Lower leg skin (tissue), 3 donors: Measurements from ENCODE around the gene CAPG.

Source experiments
- POLR2A ChIP-seq, 2 donors: fragments of 450-650 bp; IDR thresholded peaks; one replicate each; pipeline ENCODE4 v1.6.1; 2016 to 2017; ENCODE audit warnings: antibody characterized with exemption in 2 of 2, mild to moderate bottlenecking in 1 of 2, moderate library complexity in 1 of 2
- TF ChIP-seq, protein P1 (sequence below), 3 donors: fragments of 450-650 bp; IDR thresholded peaks; one replicate each; pipeline ENCODE4 v1.5.1; 2016; ENCODE audit warnings: antibody characterized with exemption in 3 of 3, mild to moderate bottlenecking in 3 of 3, moderate library complexity in 2 of 3

DNA sequence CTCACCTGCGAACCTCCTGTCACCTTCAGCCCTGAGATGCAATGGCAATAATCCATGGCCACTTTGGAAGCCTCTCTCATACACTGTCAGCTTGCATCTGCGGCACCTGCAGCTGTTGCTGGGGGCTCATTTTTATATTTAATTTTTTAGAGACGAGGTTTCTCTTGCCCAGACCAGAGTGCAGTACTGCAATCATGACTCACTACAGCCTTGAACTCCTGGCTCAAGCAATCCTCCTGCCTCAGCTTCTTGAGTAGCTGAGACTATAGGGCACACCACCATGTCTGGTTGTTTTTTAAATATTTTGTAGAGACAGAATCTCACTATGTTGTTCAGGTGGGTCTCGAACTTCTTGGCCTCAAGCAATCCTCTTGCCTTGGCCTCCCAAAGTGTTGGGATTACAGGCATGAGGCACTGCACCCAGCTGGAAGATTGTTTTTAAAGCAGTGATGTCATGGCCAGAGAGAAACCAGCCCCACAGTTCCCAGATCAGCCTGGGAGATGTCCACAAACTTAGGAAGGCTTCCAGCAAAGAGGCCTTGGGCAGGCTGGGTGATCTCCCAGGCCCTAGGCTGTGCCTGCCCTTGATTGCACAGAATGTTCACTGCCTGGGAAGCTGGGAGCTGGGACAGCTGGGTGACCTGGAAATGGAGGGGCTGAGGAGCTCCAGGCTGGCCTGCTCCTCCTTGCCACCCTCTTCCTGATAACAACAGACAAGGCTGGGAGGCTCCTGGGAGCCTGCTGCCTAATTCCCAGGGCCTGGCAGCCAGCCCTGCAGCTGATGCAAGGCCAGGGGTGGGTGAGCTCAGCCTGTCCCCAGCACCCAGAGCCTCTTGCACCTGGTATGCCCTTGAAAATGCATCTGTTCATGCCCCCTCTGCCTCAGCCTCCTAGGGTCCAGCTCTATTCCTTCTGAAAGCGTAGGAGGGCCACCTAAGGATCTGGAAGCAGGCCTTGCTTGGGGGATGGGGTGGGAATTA, 35.4 kb upstream of the CAPG start:
- TF ChIP-seq, protein P1, sequence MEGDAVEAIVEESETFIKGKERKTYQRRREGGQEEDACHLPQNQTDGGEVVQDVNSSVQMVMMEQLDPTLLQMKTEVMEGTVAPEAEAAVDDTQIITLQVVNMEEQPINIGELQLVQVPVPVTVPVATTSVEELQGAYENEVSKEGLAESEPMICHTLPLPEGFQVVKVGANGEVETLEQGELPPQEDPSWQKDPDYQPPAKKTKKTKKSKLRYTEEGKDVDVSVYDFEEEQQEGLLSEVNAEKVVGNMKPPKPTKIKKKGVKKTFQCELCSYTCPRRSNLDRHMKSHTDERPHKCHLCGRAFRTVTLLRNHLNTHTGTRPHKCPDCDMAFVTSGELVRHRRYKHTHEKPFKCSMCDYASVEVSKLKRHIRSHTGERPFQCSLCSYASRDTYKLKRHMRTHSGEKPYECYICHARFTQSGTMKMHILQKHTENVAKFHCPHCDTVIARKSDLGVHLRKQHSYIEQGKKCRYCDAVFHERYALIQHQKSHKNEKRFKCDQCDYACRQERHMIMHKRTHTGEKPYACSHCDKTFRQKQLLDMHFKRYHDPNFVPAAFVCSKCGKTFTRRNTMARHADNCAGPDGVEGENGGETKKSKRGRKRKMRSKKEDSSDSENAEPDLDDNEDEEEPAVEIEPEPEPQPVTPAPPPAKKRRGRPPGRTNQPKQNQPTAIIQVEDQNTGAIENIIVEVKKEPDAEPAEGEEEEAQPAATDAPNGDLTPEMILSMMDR (IDR thresholded peaks at IDR 0.05), result no peak
- TF ChIP-seq POLR2A (IDR thresholded peaks at IDR 0.05), result no peak
